Naive thymus-derived CD4-positive, alpha-beta T cell (primary cell): ENCODE data around the gene PIK3R4. TPM values are rescaled to one million over a fixed set of nuclear protein-coding genes. Genes with fewer than 3 reads are reported as not detected.

Experiments used
- ATAC-seq: fragments of 150-1000 bp; cut with Tn5 transposase; 2 replicates; pipeline ENCODE4 v1.10.0; 2021; ENCODE audit warnings: mild to moderate bottlenecking, moderate library complexity
- CTCF ChIA-PET: fragments of 350-600 bp; sonication (Branson Sonifier 250); formaldehyde crosslinking; loops from one replicate; lab custom pipeline; 2021; ENCODE audit warnings: antibody characterized with exemption; lab: Charles Lee
- POLR2A ChIA-PET: fragments of 350-600 bp; sonication (Branson Sonifier 250); formaldehyde crosslinking; loops from one replicate; lab custom pipeline; 2021; ENCODE audit warnings: antibody characterized with exemption, inconsistent platforms; lab: Charles Lee
- DNase-seq, 9 donors: peaks; one replicate each; pipeline versions ENCODE4 v3.0.0 to v3.0.0-alpha.2; 2020 to 2022; ENCODE audit warnings: mixed read lengths in 1 of 9
- H3K27ac ChIP-seq: one replicate; pipeline ENCODE4 v1.7.0; 2013; ENCODE audit warnings: mild to moderate bottlenecking, low read depth, low read length, moderate library complexity
- H3K27me3 ChIP-seq, 2 donors: one replicate each; pipeline ENCODE4 v1.7.0; 2013; ENCODE audit warnings: low read length in 2 of 2, mild to moderate bottlenecking in 2 of 2, moderate library complexity in 2 of 2; ENCODE audit not compliant: control insufficient read depth in 2 of 2, insufficient read depth in 2 of 2
- H3K36me3 ChIP-seq, 3 experiments: 1 replicate in 2 of 3; 2 replicates in 1 of 3; pipeline ENCODE4 v1.7.0; 2013; ENCODE audit warnings: low read length in 3 of 3, mild to moderate bottlenecking in 3 of 3, moderate library complexity in 1 of 3; ENCODE audit not compliant: insufficient read depth in 3 of 3, control insufficient read depth in 2 of 3
- H3K4me1 ChIP-seq, 2 donors: one replicate each; pipeline ENCODE4 v1.7.0; 2013; ENCODE audit warnings: low read length in 2 of 2, mild to moderate bottlenecking in 2 of 2, moderate library complexity in 1 of 2; ENCODE audit not compliant: control insufficient read depth in 2 of 2, insufficient read depth in 2 of 2
- H3K4me3 ChIP-seq: 2 replicates; pipeline ENCODE4 v1.7.0; 2013; ENCODE audit warnings: mild to moderate bottlenecking, low read length
- H3K9me3 ChIP-seq, 3 experiments: 1 replicate in 2 of 3; 2 replicates in 1 of 3; pipeline ENCODE4 v1.7.0; 2013; ENCODE audit warnings: low read length in 3 of 3; ENCODE audit not compliant: control insufficient read depth in 2 of 3
- H3K27ac Mint-ChIP-seq, 9 donors: one replicate each; pipeline ENCODE4 v1.8.0; 2020 to 2022; ENCODE audit warnings: mixed read lengths in 9 of 9, mild to moderate bottlenecking in 8 of 9, moderate library complexity in 5 of 9, inconsistent platforms in 2 of 9
- H3K27me3 Mint-ChIP-seq, 5 donors: one replicate each; pipeline ENCODE4 v1.8.0; 2021 to 2022; ENCODE audit warnings: mixed read lengths in 5 of 5, mild to moderate bottlenecking in 1 of 5
- H3K36me3 Mint-ChIP-seq, 5 donors: one replicate each; pipeline ENCODE4 v1.8.0; 2020 to 2022; ENCODE audit warnings: mixed read lengths in 5 of 5, mild to moderate bottlenecking in 3 of 5, inconsistent platforms in 1 of 5
- H3K4me1 Mint-ChIP-seq, 7 donors: one replicate each; pipeline ENCODE4 v1.8.0; 2020 to 2022; ENCODE audit warnings: mixed read lengths in 7 of 7, mild to moderate bottlenecking in 3 of 7, inconsistent platforms in 1 of 7
- H3K4me3 Mint-ChIP-seq, 10 donors: one replicate each; pipeline ENCODE4 v1.8.0; 2020 to 2022; ENCODE audit warnings: mild to moderate bottlenecking in 10 of 10, mixed read lengths in 10 of 10, moderate library complexity in 6 of 10, inconsistent platforms in 2 of 10
- H3K9me3 Mint-ChIP-seq, 11 donors: one replicate each; pipeline ENCODE4 v1.8.0; 2020 to 2022; ENCODE audit warnings: mixed read lengths in 11 of 11, mild to moderate bottlenecking in 4 of 11, inconsistent platforms in 1 of 11, moderate library complexity in 1 of 11
- intact Hi-C, 2 donors: fragments of 100-400 bp; cut with micrococcal nuclease; formaldehyde crosslinking; loops; one replicate each; pipeline ENCODE4 v1.15.1; 2023
- polyA plus RNA-seq, 2 donors: library from polyadenylated mRNA; unstranded; fragments of 300-500 nt; fragmentation: Illumina TruSeq; gene quantifications; one replicate each; pipeline ENCODE4 v1.2.3, GENCODE V29; 2021
- total RNA-seq, 6 experiments: library from RNA in 5 of 6; stranded (reverse) in 5 of 6; gene quantifications; 1 replicate in 5 of 6; 2 replicates in 1 of 6; pipeline ENCODE4 v1.2.3 and lab custom pipeline; 2021 to 2026

Gene PIK3R4
- total and polyA plus RNA-seq, 7 experiments from 2014 or later = 15.5 to 47.5 (median 27.5) TPM

- Mint-ChIP-seq H3K9me3 (no peaks in the 10 kb centered on the region), H3K36me3 (peaks cover 4 to 23% (median 14%) of the 10 kb centered on the region in 5 donors), H3K27me3 (no peaks in the 10 kb centered on the region), H3K4me1 (no peaks in the 10 kb centered on the region), H3K27ac (no peak overlapping the region), H3K4me3 (no peak overlapping the region)
- H3K4me1 ChIP-seq = no peaks in the 10 kb centered on the region
- DNase-seq (no peak), ATAC-seq (no peak)
- H3K4me3 ChIP-seq = no peak overlapping the region
- no peaks in the 10 kb centered on the region for H3K36me3 ChIP-seq
- H3K9me3 ChIP-seq = no peaks in the 10 kb centered on the region
- intact Hi-C loops = no loop called here
- no peak overlapping the region for H3K27ac ChIP-seq
- no peaks in the 10 kb centered on the region for H3K27me3 ChIP-seq
- CTCF ChIA-PET = no interaction called here
- POLR2A ChIA-PET = no interaction called here
These were observed 88.0 kb downstream of the PIK3R4 start for GRCh38 chr3:130658678-130659077.

GRCh38 chr3:130656627-130657026 lies 90.0 kb downstream of the PIK3R4 start:
- H3K36me3 ChIP-seq = no peaks in the 10 kb centered on the region

GRCh38 chr3:130654921-130655320 lies 91.7 kb downstream of the PIK3R4 start:
- H3K4me3 Mint-ChIP-seq = no peak overlapping the region
- H3K36me3 ChIP-seq = no peaks in the 10 kb centered on the region
- ChIA-PET POLR2A (no interaction called here), CTCF (no interaction called here)
- H3K4me1 ChIP-seq = no peaks in the 10 kb centered on the region
- H3K36me3 Mint-ChIP-seq = peaks cover 4 to 16% (median 10%) of the 10 kb centered on the region in 5 donors
- intact Hi-C loops = no loop called here
- H3K9me3 Mint-ChIP-seq = no peaks in the 10 kb centered on the region
- no peaks in the 10 kb centered on the region for H3K9me3 ChIP-seq
- DNase-seq = no peak
- no peak overlapping the region for H3K27ac ChIP-seq
- H3K27me3 ChIP-seq = no peaks in the 10 kb centered on the region
- no peaks in the 10 kb centered on the region for H3K4me1 Mint-ChIP-seq
- no peak overlapping the region for H3K27ac Mint-ChIP-seq
- H3K27me3 Mint-ChIP-seq = no peaks in the 10 kb centered on the region
- no peak for ATAC-seq
- H3K4me3 ChIP-seq = no peak overlapping the region

More at GRCh38 chr3:130656627-130657026, 90.0 kb downstream of the PIK3R4 start:
- Histone ChIP-seq H3K9me3 (no peaks in the 10 kb centered on the region), H3K27ac (no peak overlapping the region), H3K4me1 (no peaks in the 10 kb centered on the region), H3K27me3 (no peaks in the 10 kb centered on the region), H3K4me3 (no peak overlapping the region)
- ChIA-PET CTCF (no interaction called here), POLR2A (no interaction called here)
- Mint-ChIP-seq H3K4me1 (no peaks in the 10 kb centered on the region), H3K27ac (no peak overlapping the region), H3K36me3 (peaks cover 4 to 18% (median 10%) of the 10 kb centered on the region in 5 donors), H3K9me3 (no peaks in the 10 kb centered on the region), H3K27me3 (no peaks in the 10 kb centered on the region), H3K4me3 (no peak overlapping the region)
- no peak for DNase-seq
- intact Hi-C loops = no loop called here
- ATAC-seq = no peak

- Mint-ChIP-seq H3K27ac (no peak overlapping the region), H3K4me3 (no peak overlapping the region), H3K4me1 (no peaks in the 10 kb centered on the region), H3K36me3 (peaks cover 4 to 16% (median 10%) of the 10 kb centered on the region in 5 donors), H3K27me3 (no peaks in the 10 kb centered on the region), H3K9me3 (no peaks in the 10 kb centered on the region)
- Histone ChIP-seq H3K4me3 (no peak overlapping the region), H3K36me3 (no peaks in the 10 kb centered on the region), H3K27ac (no peak overlapping the region), H3K9me3 (no peaks in the 10 kb centered on the region), H3K27me3 (no peaks in the 10 kb centered on the region), H3K4me1 (no peaks in the 10 kb centered on the region)
- ATAC-seq (no peak), DNase-seq (no peak)
- CTCF ChIA-PET = no interaction called here
- POLR2A ChIA-PET = no interaction called here
- intact Hi-C loops = no loop called here
These were observed 92.5 kb downstream of the PIK3R4 start for GRCh38 chr3:130654091-130654490.

GRCh38 chr3:130649061-130649654 lies 97.5 kb downstream of the PIK3R4 start:
- H3K4me3 ChIP-seq = no peak overlapping the region
- Mint-ChIP-seq H3K27ac (no peak overlapping the region), H3K4me1 (no peaks in the 10 kb centered on the region), H3K4me3 (no peak overlapping the region), H3K9me3 (peaks cover 0 to 1% (median 0%) of the 10 kb centered on the region in 11 donors), H3K36me3 (no peaks in the 10 kb centered on the region), H3K27me3 (peaks cover 0 to 5% (median 3%) of the 10 kb centered on the region in 5 donors)
- no peaks in the 10 kb centered on the region for H3K27me3 ChIP-seq
- ATAC-seq (no peak), DNase-seq (no peak)
- no peak overlapping the region for H3K27ac ChIP-seq
- intact Hi-C loops = no loop called here
- no peaks in the 10 kb centered on the region for H3K9me3 ChIP-seq
- POLR2A ChIA-PET = no interaction called here
- no peaks in the 10 kb centered on the region for H3K4me1 ChIP-seq
- H3K36me3 ChIP-seq = no peaks in the 10 kb centered on the region
- CTCF ChIA-PET = no interaction called here

- no peak overlapping the region for H3K4me3 ChIP-seq
- no peak overlapping the region for H3K4me3 Mint-ChIP-seq
- peaks cover 0 to 5% (median 5%) of the 10 kb centered on the region in 5 donors for H3K27me3 Mint-ChIP-seq
- H3K36me3 ChIP-seq = no peaks in the 10 kb centered on the region
- H3K27ac ChIP-seq = no peak overlapping the region
- intact Hi-C loops = no loop called here
- ChIA-PET CTCF (no interaction called here), POLR2A (no interaction called here)
- no peaks in the 10 kb centered on the region for H3K4me1 ChIP-seq
- ATAC-seq (no peak), DNase-seq (no peak)
- no peak overlapping the region for H3K27ac Mint-ChIP-seq
- H3K4me1 Mint-ChIP-seq = no peaks in the 10 kb centered on the region
- no peaks in the 10 kb centered on the region for H3K9me3 ChIP-seq
- no peaks in the 10 kb centered on the region for H3K36me3 Mint-ChIP-seq
- H3K27me3 ChIP-seq = no peaks in the 10 kb centered on the region
- peaks cover 0 to 1% (median 0%) of the 10 kb centered on the region in 11 donors for H3K9me3 Mint-ChIP-seq
These were observed 98.3 kb downstream of the PIK3R4 start for GRCh38 chr3:130648293-130648692.

GRCh38 chr3:130645261-130645660 lies 101.4 kb downstream of the PIK3R4 start:
- no peaks in the 10 kb centered on the region for H3K36me3 ChIP-seq
- no peak overlapping the region for H3K4me3 ChIP-seq
- Mint-ChIP-seq H3K36me3 (no peaks in the 10 kb centered on the region), H3K27ac (no peak overlapping the region), H3K27me3 (peaks cover 7 to 21% (median 18%) of the 10 kb centered on the region in 5 donors), H3K4me3 (no peak overlapping the region), H3K4me1 (no peaks in the 10 kb centered on the region), H3K9me3 (peaks cover 0 to 1% (median 0%) of the 10 kb centered on the region in 11 donors)
- H3K9me3 ChIP-seq = no peaks in the 10 kb centered on the region
- intact Hi-C loops = no loop called here
- ATAC-seq (no peak), DNase-seq (no peak)
- H3K4me1 ChIP-seq = no peaks in the 10 kb centered on the region
- ChIA-PET CTCF (no interaction called here), POLR2A (no interaction called here)
- H3K27me3 ChIP-seq = no peaks in the 10 kb centered on the region
- no peak overlapping the region for H3K27ac ChIP-seq
